Stimulated activated CD4-positive, alpha-beta T cell treated with anti-CD3 and anti-CD28 coated beads, Interleukin-1b, Interleukin-23, amount 100 ng/mL, for 4 hours (primary cell): Measurements from ENCODE around the gene FAM53B.

Experiments
- DNase-seq, 2 donors: peaks; one replicate each; pipeline ENCODE4 v3.0.0-alpha.2; 2020; ENCODE audit warnings: low read depth in 2 of 2

FAM53B gene

DNA sequence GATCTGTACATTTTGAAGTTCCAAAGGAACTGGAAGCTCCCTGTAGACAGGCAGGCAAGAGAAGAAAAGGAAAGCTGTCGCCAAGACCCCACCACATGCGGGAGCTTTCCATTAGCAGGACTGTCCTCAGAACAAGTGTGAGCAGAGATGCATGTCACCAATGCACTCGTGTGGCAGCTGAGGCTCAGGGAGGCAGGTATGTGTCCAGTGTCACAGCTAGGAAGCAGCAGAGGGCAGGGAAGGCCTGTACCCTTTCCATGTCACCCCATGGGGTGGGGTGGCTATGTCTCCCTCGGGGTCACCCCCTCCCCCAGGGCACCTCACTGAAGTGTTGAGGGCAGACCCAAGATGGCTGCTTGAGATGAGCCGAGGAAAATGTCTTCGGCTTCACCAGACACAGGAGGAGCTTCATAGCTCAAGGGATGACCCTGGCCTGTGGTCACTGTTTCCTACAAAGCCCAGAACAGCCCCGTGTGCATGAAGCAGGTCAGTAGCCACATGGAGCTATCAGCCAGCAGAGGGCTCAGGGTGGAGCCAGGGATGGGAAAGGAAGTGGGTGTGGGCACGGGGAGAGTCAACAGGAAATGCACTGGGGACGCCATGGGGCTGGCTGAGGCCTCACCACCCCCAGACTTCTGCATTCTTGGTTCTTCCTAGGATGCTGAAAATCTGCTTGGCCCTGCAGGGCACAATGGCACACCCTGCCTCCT is 96.6 kb downstream of the FAM53B start:
- peak; percentile 25 to 50 for DNase-seq

DNA sequence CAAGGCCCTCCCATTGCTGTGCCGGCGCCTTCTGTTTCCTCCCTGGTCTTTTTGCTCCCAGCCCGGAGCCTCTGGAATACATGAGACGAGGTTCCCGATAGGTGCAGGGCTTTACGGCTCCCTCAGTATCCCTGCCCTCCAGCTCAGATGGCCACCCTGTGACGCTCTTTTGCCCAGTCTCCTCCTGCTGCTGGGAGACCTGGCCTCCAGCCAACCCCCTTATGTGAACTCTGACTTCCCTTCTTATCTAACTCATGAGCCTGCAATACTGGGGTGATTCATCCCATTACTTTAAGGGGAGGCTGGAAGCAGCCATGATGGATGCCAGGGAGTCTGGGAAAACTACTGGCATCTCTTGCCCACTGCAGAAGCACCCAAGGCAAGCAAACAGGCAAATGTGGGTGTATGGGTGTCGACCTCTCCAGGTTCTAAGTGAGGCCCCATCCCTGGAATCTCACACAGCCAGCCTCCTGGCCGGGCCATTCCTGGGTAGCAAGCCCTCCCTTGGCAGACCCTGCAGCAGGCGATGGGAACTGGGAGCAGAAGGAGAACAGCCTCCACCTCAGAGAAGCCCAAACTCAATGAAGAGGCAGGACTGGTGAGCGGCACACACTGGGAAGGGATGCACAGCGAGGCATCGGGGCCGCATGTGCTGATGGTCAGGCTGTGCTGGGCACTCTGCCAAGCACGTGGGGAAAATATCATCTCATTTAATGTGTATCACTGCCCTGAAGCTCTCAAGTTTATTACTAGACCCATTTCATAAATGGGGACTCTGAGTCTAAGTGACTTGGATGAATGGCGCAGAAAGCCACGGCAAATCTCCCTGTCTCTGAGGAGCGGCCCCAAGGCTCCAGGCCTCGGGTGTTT is 97.5 kb downstream of the FAM53B start:
- no peak for DNase-seq

DNA sequence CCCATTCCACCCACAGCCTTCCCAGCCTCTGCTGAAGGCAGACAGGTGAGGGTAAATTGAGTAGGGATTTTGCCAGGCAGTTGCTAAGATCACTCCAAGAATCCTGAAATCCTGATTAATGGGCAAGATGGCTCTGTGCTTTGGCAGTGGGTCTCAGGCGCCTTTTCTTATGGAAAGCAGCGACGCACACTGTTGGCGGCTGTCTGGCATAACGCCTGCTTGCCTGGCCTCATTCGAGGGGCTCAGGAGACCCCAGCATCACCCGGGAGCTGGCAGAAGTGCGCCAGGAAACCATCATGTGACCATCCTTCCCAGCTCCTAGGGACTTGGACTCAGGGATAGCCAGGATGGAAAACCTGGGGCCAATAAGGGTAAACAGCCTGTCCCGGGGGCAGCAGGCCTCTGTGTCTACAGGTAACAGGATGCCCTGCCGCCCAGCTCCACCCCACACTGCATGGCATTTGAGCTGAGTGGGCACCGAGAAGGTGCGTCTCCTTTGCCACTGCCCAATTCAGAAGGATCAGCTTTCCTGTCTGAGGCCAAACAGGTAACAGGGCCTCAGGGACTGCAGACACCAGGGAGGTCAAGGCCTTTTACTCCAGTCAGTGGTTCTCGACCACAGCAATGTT is 98.6 kb downstream of the FAM53B start:
- DNase-seq = no peak

DNA sequence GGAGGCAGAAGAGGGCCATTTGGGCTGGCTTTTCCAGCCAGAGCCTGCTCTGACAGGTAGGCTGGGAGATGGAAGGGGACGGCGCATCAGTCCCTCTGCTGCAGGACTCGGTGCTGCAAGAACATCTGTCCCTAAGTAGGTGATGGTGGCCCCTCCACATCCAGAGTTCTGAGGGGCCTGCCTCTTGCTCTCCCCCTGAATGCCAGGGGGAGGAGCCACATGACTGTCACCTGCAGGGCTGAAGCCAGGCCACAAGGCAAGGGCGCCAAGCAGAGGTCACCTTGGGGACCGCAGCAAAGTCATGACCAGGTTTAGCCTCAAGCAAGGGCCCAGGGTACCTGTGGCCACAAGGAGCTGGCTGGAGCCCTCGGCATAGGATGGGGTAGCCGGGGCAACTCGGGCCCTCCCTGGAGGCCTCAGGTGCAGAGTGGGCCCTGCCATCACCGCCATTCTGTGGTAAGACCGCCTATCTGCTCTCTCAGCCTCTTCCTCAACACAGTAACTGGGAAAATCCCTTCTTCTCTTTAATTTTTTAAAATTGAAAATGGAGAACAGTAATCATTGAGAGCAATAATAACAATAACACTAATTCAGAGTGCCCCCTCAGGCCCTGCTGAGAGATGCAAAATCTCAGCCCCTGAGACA is 99.3 kb downstream of the FAM53B start:
- no peak for DNase-seq

DNA sequence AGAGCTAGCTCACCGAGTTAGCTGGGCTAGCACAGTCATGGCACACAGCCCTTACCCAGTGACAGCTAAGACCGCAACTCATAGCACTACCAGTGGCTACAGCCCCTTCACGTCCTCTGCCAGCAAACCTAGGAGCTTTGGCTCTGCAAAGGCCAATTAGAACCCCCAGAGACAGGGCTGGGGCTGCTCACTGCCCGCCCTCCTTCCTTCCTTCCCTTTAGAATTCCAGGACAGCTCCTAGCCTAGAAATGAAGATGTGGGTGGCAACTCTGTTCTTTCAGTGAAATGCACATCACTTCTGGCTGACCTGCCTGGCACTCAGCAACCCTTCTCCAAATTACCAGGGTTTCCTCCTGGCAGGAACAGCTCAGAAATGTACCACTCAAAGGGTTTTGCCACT is 99.9 kb downstream of the FAM53B start:
- DNase-seq = no peak

DNA sequence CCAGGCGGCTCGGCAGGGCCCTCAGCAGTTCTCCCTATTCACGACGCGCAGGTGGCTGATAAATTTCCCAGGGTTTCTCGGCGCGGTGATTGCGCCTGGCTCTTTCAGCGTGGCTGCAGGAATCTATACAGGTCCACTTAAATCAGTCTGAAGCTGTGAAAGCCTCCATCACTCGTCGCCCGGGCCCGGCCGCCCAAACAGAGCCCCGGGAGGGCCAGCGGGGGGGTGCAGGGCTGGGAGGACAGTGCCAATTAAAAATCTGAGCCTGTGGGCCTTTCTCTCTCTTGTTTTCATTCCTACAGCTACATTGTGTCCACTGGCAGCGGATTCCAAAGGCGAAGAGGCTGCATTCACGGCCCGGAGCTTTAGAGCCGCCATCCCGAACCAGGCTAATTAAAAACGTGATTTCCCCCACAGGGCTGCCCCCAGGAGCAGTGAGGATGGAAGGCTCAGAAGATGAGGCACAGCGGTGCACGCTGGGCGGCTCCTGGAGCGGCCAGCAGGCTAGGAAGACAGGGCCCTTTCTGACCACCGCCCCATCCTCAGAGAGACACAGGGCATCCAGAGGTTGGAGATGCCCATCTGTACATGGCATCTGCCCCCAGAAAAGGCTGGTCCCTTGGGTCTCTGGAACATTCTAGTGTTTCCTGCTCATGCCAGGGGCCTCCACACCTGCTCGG is 100.7 kb downstream of the FAM53B start:
- no peak for DNase-seq

DNA sequence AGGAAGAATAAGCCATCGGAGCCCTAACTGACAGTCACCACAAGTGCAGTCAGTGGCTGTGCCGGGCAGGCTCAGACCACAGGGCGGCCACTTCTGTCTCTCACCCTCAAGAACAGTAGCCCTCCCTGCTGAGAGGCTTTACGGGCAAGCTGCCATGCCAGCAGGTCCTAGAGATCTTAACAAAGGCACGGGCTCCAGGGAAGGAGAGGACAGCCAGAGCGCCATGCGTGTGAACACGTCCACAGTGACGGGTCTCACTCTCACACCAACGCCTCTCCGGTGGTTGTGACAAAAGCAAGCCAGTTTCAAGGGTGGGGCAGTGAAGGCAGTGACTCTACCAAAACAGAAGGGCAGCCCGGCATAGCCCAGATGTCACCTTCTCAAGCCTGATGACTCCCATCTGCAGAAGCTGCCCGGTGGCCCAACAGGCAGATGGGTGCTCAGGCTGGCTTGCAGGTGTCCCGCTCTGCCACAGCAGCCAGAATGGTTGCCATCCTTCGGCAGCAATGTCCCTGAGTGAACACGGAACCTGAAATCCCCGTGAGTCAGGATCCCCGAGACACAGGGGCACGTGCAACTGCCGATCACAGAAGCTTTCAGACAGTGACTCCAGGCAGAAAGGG is 102.0 kb downstream of the FAM53B start:
- no peak for DNase-seq

DNA sequence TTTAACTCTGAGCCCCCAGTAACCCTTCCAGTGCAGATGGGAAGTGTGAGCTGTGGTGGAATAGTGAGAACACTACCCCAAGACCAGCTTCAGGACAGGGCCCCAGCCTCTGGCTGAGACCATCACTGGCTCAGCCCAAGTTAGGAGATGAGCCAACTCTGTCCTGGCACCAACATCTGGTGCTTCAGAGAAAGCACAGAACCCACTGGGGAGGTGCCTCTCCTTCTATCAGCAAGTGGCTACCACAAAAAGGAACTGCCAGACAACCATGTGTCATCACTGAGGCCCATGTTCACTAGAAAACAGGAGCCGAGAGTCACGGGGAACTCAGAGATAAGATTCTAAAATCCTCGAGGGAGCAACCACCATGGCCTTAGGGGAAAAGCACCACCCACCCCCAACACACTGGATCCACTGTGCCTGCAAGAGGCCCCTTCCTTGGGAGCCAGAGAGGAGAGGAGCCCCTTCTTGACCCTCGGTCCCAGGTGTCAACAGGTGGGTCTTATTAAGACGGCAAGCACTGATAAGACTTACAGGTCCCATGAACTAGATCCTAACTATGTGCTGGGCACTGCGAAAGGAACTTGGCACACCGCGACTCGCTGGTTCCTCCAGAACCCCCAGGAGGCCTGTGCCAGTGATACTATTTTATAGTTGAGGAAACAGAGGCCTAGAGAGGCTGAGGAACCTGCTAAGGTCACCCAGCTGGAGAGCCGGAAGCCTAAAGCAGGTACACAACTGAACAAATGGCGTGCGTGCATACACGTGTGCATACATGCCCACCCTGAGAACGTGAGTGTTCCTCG is 102.7 kb downstream of the FAM53B start:
- DNase-seq = peak in 1 of 2 donors; percentile 21

DNA sequence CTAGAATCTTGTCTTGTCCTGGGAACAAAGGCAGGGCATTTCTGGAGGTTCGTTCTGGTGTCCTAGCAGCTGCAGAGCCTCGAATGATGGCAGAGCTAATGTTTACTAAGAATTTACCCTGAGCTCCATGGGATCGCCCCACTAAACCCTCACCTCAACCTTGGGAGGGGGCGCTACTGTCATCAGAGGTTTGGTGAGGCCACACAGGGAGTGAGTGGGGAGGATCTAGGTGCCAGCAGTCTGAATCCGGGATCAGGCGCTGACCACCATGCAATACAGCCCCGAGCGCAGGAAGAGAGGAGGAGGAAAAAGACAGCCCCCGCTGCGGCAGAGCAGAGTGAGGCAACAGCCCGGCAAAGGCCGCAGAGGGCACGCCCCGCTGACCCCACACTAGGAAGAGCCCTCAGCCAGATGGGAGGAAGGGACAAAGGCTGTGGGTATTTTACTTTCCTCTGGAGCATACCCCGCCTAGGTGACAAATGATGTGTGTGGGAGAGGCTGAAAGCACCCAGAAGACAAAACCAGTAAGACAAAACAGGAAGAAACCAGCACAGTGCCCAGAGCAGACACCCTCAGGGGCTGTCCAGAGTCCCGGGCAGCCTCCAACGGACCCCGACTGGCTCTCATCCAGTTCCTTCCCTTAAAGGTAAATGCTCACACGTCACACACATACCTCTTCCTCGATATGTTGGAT is 103.5 kb downstream of the FAM53B start:
- DNase-seq = no peak

DNA sequence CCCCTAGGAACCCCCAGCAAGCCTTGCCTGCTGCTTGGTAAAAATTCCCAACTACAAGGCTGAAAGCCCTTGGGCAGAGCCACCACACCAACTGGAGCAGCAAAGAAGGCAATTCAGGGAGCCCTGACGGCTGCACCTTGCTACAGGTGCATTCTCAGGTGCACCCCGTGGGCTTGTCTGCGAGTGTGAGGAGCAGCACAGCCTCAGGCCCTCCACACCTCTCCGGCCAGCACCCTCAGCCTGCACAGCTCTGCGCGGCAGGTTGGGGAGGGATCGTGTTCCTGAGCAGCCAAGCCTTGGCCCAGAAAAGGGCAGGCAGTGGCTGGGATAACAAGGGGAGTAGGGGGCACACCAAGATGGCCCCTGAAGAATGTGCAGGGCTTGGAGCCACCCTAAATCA is 104.1 kb downstream of the FAM53B start:
- DNase-seq = no peak

DNA sequence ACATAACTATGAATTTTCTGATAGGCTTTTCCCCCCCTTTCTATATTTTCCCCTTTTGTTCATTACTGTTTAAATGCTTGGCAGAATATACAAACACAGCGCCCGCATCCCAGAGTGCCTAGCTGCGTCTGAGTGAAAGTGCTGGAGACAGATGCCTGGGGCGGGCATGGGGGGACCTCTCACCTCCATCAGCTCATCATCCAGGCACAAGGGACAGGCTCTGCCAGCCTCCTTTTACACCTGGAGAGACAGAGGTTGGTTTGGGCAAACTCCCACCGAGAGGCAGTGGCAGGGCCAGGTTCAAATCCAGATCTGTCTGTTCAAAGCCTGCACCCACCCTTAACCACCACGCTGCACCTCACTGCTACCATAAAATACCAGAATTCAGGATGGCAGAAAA is 104.5 kb downstream of the FAM53B start:
- no peak for DNase-seq

DNA sequence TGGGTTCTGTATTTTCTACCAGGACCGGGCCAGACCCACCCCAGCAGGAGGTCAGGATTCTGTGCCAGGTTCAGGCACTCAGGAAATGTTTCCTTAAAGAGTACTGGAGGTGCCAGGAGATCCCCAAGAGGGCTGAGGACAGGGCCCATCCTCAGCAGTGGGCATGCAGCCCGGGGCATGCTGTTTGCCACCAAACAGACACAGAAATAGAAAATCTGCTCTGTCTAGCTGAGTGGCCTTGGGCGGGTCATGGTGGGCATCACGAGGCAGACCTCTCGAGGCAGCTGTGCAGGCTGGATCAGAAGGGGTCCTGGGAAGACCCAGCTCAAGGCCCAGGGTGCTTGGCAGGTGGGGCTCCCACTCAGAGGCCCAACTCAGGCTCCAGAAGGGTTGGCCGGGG is 105.0 kb downstream of the FAM53B start:
- DNase-seq = no peak

DNA sequence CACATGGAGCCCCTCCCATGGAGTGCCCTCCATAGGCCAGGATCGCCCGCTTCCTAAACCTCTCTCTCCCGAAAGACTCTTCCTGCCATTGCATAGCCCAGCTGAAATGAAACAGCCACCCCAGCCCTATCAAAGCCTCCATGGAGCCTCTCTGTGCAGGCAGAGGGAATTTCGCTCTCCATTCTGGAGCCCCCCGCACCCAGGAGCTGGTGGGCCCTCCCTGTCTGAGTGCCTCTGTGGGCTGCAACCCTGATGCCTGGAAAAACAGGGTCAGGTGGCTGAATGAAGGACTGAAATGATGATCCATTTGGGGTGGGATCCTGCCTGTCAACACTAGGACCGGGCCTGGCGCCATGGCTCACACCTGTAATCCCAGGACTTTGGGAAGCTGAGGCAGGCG is 106.4 kb downstream of the FAM53B start:
- DNase-seq = no peak

DNA sequence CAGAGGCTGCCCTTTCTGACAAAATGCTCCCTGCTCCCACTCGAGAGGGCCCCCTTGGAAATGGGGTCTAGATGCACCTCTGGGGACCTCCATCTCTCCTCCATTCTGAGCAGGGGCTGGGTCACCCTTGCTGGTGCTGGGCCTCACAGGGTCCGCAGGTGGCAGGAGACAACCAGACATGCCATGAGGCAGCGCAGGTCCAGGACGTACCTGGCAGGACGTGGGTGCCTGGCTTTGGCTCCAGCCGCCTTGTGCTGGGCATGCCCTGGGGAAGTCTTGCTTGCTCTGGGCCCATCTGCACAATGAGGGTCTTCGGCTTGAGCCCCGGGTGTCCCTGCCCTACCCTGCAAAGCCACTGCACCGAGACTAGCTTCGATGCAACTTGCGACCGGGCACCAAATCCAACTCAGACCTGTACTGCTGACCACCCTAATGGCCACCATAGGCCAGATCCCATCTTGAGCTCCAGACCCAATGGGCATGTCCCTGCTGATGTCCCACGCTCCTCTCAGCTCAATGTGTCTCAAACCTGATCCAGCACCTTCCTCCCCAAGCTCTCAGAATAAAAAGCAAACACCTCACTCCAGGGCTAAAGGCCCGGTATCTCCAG is 107.0 kb downstream of the FAM53B start:
- DNase-seq = no peak

DNA sequence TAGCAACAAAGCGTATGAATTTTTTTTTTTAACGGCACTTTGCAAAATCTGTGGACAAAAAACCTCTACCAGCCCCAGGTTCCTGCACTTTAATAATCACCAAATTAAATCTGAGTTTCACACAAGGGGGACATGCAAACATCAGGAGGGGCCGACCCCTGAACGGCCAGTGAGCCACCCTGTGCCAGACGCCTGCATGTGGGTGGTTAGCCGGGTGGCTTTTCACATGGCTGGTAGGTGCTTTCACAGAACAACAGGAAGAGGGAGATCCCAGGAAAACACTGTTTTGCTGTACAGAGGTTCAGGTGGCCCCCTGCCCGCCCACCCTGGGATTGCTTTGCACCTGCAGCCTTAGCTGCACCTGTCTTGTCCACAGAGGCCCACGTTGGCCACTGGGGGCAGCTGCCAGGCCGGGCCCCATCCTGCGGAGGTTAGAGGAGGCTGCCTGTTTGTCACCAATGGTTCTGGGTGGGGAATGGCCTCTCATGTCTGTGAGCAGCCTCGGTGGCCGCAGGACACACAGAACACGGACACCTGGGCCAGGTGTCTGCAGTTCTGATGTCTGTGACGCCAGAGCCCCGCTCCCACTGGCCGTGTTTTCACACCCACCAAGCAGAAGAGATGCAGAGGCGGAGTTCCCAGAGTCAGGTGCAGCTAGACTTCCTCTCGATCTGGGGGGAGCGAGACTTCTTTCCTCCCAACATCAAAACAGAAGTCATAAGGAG is 107.7 kb downstream of the FAM53B start:
- no peak for DNase-seq

DNA sequence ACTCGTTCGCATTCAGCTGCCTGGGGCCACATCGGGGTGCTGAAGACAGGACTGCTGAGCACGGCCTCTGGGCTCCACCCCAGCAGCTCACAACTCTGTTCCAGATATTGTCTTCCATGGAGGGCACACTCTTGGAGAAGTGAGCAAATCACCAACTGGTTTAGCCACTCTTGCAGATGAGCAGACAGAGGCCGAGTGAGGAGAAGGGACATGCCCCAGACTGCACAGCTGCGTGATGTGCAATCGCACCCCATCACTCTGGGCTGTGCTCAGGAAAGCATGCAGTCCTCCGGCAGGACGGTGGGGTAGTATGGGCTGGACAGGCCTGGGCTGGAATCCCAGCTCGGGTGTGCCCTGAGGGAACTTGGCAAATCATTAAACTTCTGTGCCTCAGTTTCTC is 111.6 kb downstream of the FAM53B start:
- DNase-seq = no peak

DNA sequence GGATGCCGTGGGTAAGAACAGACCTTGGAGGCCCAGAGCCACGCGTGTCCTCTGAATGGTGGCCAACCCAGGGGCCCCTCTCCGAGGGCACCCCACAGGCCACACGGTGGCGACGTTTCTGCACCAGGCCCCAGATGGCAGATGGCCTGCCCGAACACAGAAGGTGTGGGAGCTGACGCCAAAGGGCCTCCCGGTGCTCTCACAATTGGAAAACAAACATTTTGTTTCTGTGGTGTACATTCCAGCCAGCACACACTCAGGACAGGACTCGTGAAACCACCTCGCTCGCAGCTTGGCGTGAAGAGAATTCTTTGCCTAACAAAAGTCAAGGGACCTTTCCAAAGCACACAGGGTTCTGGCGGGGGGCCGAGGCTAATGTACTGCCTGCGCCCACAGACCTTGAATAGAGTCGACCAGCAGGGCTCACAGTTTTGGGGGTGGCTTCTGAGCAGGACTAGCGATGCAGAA is 112.1 kb downstream of the FAM53B start:
- DNase-seq = peak; percentile 31 to 39

DNA sequence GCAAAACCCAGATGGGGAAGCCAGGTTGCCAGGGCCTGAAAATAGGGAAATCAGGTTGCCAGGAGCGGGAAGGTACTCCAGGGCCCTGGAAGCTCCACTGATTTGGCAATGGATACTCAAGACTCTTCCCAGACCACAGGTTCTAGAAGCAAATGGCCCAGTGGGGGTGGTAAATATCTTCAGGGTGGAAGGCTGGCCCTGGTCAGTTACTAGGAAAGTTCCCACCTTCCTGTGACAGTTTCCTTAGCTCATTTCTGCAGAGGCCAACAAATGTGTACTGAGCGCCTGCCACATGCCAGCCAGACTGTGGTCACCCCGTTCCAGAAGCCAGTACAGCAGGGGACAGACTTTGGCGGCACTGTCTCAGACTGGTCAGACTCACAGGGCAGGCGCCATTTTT is 113.6 kb downstream of the FAM53B start:
- DNase-seq = no peak

DNA sequence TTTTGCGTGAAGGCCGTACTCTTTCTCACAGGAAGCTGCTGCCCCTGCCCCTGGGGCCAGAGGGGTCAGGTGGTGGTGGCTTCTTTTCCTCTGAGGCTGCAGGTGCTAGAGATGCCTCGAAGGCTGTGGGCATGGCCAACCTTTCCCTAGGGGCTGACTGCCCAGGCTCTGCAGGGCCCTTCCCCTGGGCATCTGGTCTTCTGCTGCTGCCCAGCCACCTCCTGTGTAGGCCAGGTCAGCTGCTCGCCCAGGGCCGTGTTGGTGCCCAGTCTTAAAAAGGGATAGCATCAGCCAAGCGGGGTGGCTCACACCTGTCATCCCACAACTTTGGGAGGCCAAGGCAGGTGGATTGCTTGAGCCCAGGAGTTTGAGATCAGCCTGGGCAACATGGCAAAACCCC is 114.3 kb downstream of the FAM53B start:
- DNase-seq = no peak
